HCT116 (cell line): ENCODE measurements around the gene NEK1. TPM values are rescaled to one million over a fixed set of nuclear protein-coding genes. Genes with fewer than 3 reads are reported as not detected.

ENCODE experiments used
- ATAC-seq: fragments of 200-7000 bp; cut with Tn5 transposase; 2 replicates; pipeline ENCODE4 v1.9.1; 2020; ENCODE audit warnings: mild to moderate bottlenecking, moderate library complexity
- BruUV-seq: library from RNA; stranded (reverse); fragments of 400-500 nt; replicated peaks from 2 replicates; lab custom pipeline; 2021; lab: Mats Ljungman, UMichigan
- CTCF ChIA-PET: fragments of 300-600 bp; sonication (Branson Sonifier 250); formaldehyde crosslinking; loops from one replicate; lab custom pipeline; 2021; ENCODE audit warnings: antibody characterized with exemption; lab: Charles Lee
- POLR2A ChIA-PET: fragments of 300-600, 350-600 bp; sonication (Branson Sonifier 250); formaldehyde crosslinking; loops from one replicate; lab custom pipeline; 2021; ENCODE audit warnings: antibody characterized with exemption; lab: Charles Lee
- RAD21 ChIA-PET, 2 experiments: fragments of 300-600 bp; sonication (Branson Sonifier 250); formaldehyde crosslinking; loops; one replicate each; lab custom pipeline; 2023; ENCODE audit warnings: low total read pairs in 2 of 2; ENCODE audit not compliant: uncharacterized antibody in 2 of 2, unreplicated experiment in 2 of 2, low non-redundant PET in 1 of 2; lab: Charles Lee
- DNase-seq: peaks from one replicate; pipeline ENCODE4 v3.0.0-alpha.2; 2010; ENCODE audit warnings: low read depth, low spot score
- H2AFZ ChIP-seq: fragments of 200-600 bp; shearing (Covaris generic), sonication (generic); 2 replicates; pipeline ENCODE4 v1.6.1; 2017; ENCODE audit warnings: low read depth, mixed run types, mixed read lengths, antibody characterized with exemption, low read length; ENCODE audit not compliant: poor library complexity, severe bottlenecking
- H3K27ac ChIP-seq: 2 replicates; pipeline ENCODE4 v1.5.1; 2012; ENCODE audit warnings: low read depth, low read length
- H3K27me3 ChIP-seq: fragments of 200-600 bp; sonication (generic); 2 replicates; pipeline ENCODE4 v1.6.1; 2016; ENCODE audit warnings: mixed run types, low read length, mixed read lengths; ENCODE audit not compliant: insufficient read depth
- H3K36me3 ChIP-seq, 2 experiments: fragments of 200-500 bp in 1 of 2; fragments of 200-600 bp in 1 of 2; sonication (Bioruptor generic) in 1 of 2; sonication (generic) in 1 of 2; 2 replicates each; pipeline versions ENCODE4 v1.5.1 to v1.6.1; 2014 to 2016; ENCODE audit warnings: low read length in 2 of 2, inconsistent platforms in 1 of 2, mixed read lengths in 1 of 2, mixed run types in 1 of 2; ENCODE audit not compliant: insufficient read depth in 2 of 2, control insufficient read depth in 1 of 2
- H3K4me1 ChIP-seq, 2 experiments: fragments of 200-600 bp in 1 of 2; sonication (generic) in 1 of 2; 2 replicates each; pipeline versions ENCODE4 v1.5.1 to v1.6.1; 2012 to 2017; ENCODE audit warnings: low read length in 2 of 2, inconsistent platforms in 1 of 2, mild to moderate bottlenecking in 1 of 2, mixed read lengths in 1 of 2, mixed run types in 1 of 2, moderate library complexity in 1 of 2; ENCODE audit not compliant: insufficient read depth in 2 of 2, control insufficient read depth in 1 of 2
- H3K4me2 ChIP-seq: fragments of 200-600 bp; sonication (generic); 2 replicates; pipeline ENCODE4 v1.6.1; 2017; ENCODE audit warnings: mixed run types, low read length, mixed read lengths
- H3K4me3 ChIP-seq, 2 experiments: fragments of 200-600 bp in 1 of 2; sonication (generic) in 1 of 2; replicated peaks in 1 of 2; 2 replicates each; pipeline ENCODE4 v1.5.1; 2011 to 2016; ENCODE audit warnings: low read length in 2 of 2, control low read depth in 1 of 2, low read depth in 1 of 2, mild to moderate bottlenecking in 1 of 2, mixed read lengths in 1 of 2, mixed run types in 1 of 2
- H3K79me2 ChIP-seq: fragments of 200-600 bp; sonication (generic); 2 replicates; pipeline ENCODE4 v1.6.1; 2017; ENCODE audit warnings: mild to moderate bottlenecking, mixed run types, low read length, moderate library complexity, mixed read lengths; ENCODE audit not compliant: insufficient read depth
- H3K9ac ChIP-seq: fragments of 200-600 bp; sonication (generic); 2 replicates; pipeline ENCODE4 v1.6.1; 2016; ENCODE audit warnings: low read length, mixed read lengths
- H3K9me2 ChIP-seq: fragments of 200-600 bp; sonication (generic), shearing (Covaris generic); 2 replicates; pipeline ENCODE4 v1.6.1; 2017; ENCODE audit warnings: mixed run types, mild to moderate bottlenecking, moderate library complexity; ENCODE audit not compliant: insufficient read depth
- H3K9me3 ChIP-seq, 2 experiments: fragments of 200-500 bp in 1 of 2; fragments of 200-600 bp in 1 of 2; sonication (Bioruptor generic) in 1 of 2; sonication (generic) in 1 of 2; 2 replicates each; pipeline ENCODE4 v1.6.1; 2014 to 2017; ENCODE audit warnings: low read length in 2 of 2, mixed read lengths in 2 of 2, inconsistent platforms in 1 of 2, low read depth in 1 of 2, mild to moderate bottlenecking in 1 of 2, mixed run types in 1 of 2, moderate library complexity in 1 of 2; ENCODE audit not compliant: control insufficient read depth in 1 of 2, insufficient read depth in 1 of 2
- H4K20me1 ChIP-seq: fragments of 200-600 bp; sonication (generic), shearing (Covaris generic); 2 replicates; pipeline ENCODE4 v1.6.1; 2017; ENCODE audit warnings: mixed run types, mild to moderate bottlenecking, moderate library complexity; ENCODE audit not compliant: insufficient read depth
- CBX3 ChIP-seq: IDR thresholded peaks from 2 replicates; pipeline ENCODE4 v1.6.1; 2012; ENCODE audit warnings: low read depth
- CEBPB ChIP-seq: IDR thresholded peaks from 2 replicates; pipeline ENCODE4 v1.6.1; 2012; ENCODE audit warnings: low read depth
- EGR1 ChIP-seq: IDR thresholded peaks from 2 replicates; pipeline ENCODE4 v1.6.1; 2012; ENCODE audit warnings: low read depth
- ELF1 ChIP-seq: IDR thresholded peaks from 2 replicates; pipeline ENCODE4 v1.6.1; 2012; ENCODE audit warnings: low read depth, borderline replicate concordance
- EZH2 ChIP-seq: fragments of 200-600 bp; sonication (generic); IDR thresholded peaks from 2 replicates; pipeline ENCODE4 v1.6.1; 2017; ENCODE audit warnings: antibody characterized with exemption, mixed run types
- EZH2phosphoT487 ChIP-seq: fragments of 200-600 bp; IDR thresholded peaks from 2 replicates; pipeline ENCODE4 v1.6.1; 2018; ENCODE audit warnings: antibody characterized with exemption, borderline replicate concordance
- FOSL1 ChIP-seq: IDR thresholded peaks from 2 replicates; pipeline ENCODE4 v1.6.1; 2012; ENCODE audit warnings: low read depth
- POLR2AphosphoS5 ChIP-seq: IDR thresholded peaks from 2 replicates; pipeline ENCODE4 v1.6.1; 2011; ENCODE audit warnings: mild to moderate bottlenecking, low read depth, low read length, moderate library complexity
- RAD21 ChIP-seq: IDR thresholded peaks from 2 replicates; pipeline ENCODE4 v1.6.1; 2012; ENCODE audit warnings: low read depth, mild to moderate bottlenecking
- SIN3A ChIP-seq: IDR thresholded peaks from 2 replicates; pipeline ENCODE4 v1.6.1; 2012; ENCODE audit warnings: low read depth
- SP1 ChIP-seq: IDR thresholded peaks from 2 replicates; pipeline ENCODE4 v1.6.1; 2012; ENCODE audit warnings: low read depth
- SRF ChIP-seq: IDR thresholded peaks from 2 replicates; pipeline ENCODE4 v1.6.1; 2012; ENCODE audit warnings: low read depth
- TCF7L2 ChIP-seq: IDR thresholded peaks from 2 replicates; pipeline ENCODE4 v1.7.0; 2011; ENCODE audit warnings: borderline replicate concordance, inconsistent platforms; ENCODE audit not compliant: insufficient read depth, insufficient read length; ENCODE audit errors: extremely low read depth
- YY1 ChIP-seq: IDR thresholded peaks from 2 replicates; pipeline ENCODE4 v1.6.1; 2011; ENCODE audit warnings: low read length, low read depth, moderate library complexity, mild to moderate bottlenecking; ENCODE audit not compliant: insufficient replicate concordance; ENCODE audit errors: extremely low read depth
- intact Hi-C: fragments of 100-400 bp; cut with micrococcal nuclease; formaldehyde crosslinking; loops from 2 replicates; pipeline ENCODE4 v1.10.0; 2022
- total RNA-seq: library from RNA; stranded (reverse); gene quantifications from one replicate; pipeline ENCODE4 v1.2.1, GENCODE V29; 2021; ENCODE audit not compliant: unreplicated experiment
- TF ChIP-seq, protein P1 (sequence below): IDR thresholded peaks from 2 replicates; pipeline ENCODE4 v1.6.1; 2012
- TF ChIP-seq, protein P2 (sequence below): IDR thresholded peaks from 2 replicates; pipeline ENCODE4 v1.6.1; 2012
- TF ChIP-seq, protein P3 (sequence below): IDR thresholded peaks from 2 replicates; pipeline ENCODE4 v1.6.1; 2012; ENCODE audit warnings: low read depth

Gene NEK1
- total RNA-seq, 1 experiment from 2014 or later: 13.3 TPM

DNA sequence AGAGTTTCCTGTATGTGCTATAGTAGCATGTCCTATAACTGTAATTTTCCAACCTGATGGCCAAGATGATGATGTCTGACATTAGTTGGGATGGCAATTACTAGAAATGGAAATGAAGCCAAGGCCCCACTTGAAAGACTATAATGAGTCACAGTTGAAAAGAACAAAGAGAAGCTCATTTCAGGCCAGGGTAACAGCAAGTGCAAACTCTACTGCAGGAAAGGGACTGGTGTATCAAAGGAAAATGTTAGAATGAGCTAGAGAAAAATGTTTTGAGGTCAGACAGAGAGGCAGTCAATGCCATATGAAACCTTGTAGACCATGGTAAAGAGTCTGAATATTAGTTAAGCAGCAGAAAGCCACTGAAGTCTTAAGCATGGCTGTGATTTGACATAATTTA lies 195.4 kb downstream of the NEK1 start:
- RAD21 ChIA-PET: no interaction called here
- CTCF ChIA-PET: no interaction called here
- intact Hi-C loops: no loop called here

DNA sequence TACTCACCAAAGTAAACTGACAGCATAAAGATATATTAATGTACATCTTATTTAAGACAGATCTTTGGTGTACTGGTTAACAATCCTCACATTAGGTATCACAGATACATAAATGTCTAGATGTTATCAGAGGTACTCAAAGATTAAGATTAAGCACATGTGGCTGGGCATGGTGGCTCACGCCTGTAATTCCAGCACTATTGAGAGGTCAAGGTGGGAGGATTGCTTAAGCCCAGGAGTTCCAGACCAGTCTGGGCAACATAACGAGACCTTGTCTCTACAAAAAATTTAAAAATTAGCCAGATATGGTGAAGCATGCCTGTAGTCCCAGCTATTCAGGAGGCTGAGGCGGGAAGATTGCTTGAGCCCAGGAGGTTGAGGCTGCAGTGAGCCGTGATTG lies 195.9 kb downstream of the NEK1 start:
- TF ChIP-seq SP1 (no peak), CBX3 (no peak), TCF7L2 (no peak), EZH2 (no peak), ELF1 (no peak), SIN3A (no peak), RAD21 (no peak), EGR1 (no peak), YY1 (no peak), POLR2AphosphoS5 (no peak), FOSL1 (no peak), EZH2phosphoT487 (no peak)
- TF ChIP-seq, protein P1, sequence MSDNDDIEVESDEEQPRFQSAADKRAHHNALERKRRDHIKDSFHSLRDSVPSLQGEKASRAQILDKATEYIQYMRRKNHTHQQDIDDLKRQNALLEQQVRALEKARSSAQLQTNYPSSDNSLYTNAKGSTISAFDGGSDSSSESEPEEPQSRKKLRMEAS: no peak
- TF ChIP-seq, protein P2, sequence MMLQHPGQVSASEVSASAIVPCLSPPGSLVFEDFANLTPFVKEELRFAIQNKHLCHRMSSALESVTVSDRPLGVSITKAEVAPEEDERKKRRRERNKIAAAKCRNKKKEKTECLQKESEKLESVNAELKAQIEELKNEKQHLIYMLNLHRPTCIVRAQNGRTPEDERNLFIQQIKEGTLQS: no peak
- TF ChIP-seq, protein P3, sequence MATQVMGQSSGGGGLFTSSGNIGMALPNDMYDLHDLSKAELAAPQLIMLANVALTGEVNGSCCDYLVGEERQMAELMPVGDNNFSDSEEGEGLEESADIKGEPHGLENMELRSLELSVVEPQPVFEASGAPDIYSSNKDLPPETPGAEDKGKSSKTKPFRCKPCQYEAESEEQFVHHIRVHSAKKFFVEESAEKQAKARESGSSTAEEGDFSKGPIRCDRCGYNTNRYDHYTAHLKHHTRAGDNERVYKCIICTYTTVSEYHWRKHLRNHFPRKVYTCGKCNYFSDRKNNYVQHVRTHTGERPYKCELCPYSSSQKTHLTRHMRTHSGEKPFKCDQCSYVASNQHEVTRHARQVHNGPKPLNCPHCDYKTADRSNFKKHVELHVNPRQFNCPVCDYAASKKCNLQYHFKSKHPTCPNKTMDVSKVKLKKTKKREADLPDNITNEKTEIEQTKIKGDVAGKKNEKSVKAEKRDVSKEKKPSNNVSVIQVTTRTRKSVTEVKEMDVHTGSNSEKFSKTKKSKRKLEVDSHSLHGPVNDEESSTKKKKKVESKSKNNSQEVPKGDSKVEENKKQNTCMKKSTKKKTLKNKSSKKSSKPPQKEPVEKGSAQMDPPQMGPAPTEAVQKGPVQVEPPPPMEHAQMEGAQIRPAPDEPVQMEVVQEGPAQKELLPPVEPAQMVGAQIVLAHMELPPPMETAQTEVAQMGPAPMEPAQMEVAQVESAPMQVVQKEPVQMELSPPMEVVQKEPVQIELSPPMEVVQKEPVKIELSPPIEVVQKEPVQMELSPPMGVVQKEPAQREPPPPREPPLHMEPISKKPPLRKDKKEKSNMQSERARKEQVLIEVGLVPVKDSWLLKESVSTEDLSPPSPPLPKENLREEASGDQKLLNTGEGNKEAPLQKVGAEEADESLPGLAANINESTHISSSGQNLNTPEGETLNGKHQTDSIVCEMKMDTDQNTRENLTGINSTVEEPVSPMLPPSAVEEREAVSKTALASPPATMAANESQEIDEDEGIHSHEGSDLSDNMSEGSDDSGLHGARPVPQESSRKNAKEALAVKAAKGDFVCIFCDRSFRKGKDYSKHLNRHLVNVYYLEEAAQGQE: no peak
- intact Hi-C loops: no loop called here
- Histone ChIP-seq H3K9me2 (no peaks in the 10 kb centered on the region), H2AFZ (no peak overlapping the region), H3K27me3 (no peaks in the 10 kb centered on the region), H3K4me1 (peaks cover 4 to 7% of the 10 kb centered on the region in 2 experiments; a peak in 1 of 4 replicates), H3K36me3 (no peaks in the 10 kb centered on the region), H3K27ac (no peak overlapping the region), H3K79me2 (no peaks in the 10 kb centered on the region), H4K20me1 (no peaks in the 10 kb centered on the region), H3K9me3 (no peaks in the 10 kb centered on the region), H3K9ac (no peak overlapping the region), H3K4me3 (no peak overlapping the region), H3K4me2 (no peak overlapping the region)
- CTCF ChIA-PET: no interaction called here
- no peak for DNase-seq
- POLR2A ChIA-PET: no interaction called here
- no TSS peak for BruUV-seq
- RAD21 ChIA-PET: no interaction called here
- ATAC-seq: no peak

More for the DNA sequence above, 195.4 kb downstream of the NEK1 start:
- no peak for ATAC-seq
- H3K36me3 ChIP-seq: no peaks in the 10 kb centered on the region
- no peak overlapping the region for H3K4me2 ChIP-seq
- H3K4me3 ChIP-seq: no peak overlapping the region
- no peak overlapping the region for H3K9ac ChIP-seq
- H3K9me3 ChIP-seq: no peaks in the 10 kb centered on the region
- no peaks in the 10 kb centered on the region for H3K79me2 ChIP-seq
- POLR2A ChIA-PET: interaction anchor here (0.6 kb wide), 1 partner anchor 407 kb away, joined by 3 read pairs; the partner anchor contains the start of gene CBR4
- no TSS peak for BruUV-seq
- H4K20me1 ChIP-seq: no peaks in the 10 kb centered on the region
- H3K27me3 ChIP-seq: no peaks in the 10 kb centered on the region
- H3K4me1 ChIP-seq: peaks cover under 1 to 5% of the 10 kb centered on the region in 2 experiments; a peak in 1 of 4 replicates
- no peak overlapping the region for H2AFZ ChIP-seq
- no peaks in the 10 kb centered on the region for H3K9me2 ChIP-seq
- H3K27ac ChIP-seq: no peak overlapping the region
- no peak for DNase-seq
- TF ChIP-seq CEBPB (no peak), FOSL1 (no peak), RAD21 (no peak), SP1 (0 out of 2 replicates have a peak, but pooled peaks have one; percentile 10), SRF (no peak), EZH2phosphoT487 (no peak), TCF7L2 (peak; percentile 48)
- TF ChIP-seq, protein P2: no peak
- TF ChIP-seq, all 23 proteins: peak for 2
